NCI-H1930 (cell line): Measurements from ENCODE around the gene MAP1LC3A.

Source experiments
- DNase-seq, 2 experiments: peaks; one replicate each; lab custom pipeline; 2025; lab: John Stamatoyannopoulos, UW

The MAP1LC3A gene

DNA sequence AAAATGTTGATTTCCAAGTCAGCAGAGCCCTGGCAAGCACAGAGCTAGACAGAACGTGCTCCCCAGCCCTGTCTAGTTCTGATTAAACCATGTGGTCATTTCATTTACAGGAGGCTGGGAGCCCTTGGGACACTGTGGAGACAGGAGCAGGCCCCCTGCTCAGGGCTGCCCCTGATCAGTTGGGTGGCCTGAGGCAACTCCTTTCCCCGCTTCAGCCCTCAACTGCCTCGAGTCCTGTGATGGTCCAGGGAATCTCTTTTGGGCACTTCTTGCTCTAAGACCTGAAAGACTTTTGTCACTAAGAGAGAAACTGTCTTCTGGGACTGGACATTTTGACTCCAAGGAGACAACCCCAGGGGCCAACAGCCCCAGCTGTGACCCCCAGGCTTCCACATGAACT, 28.8 kb upstream of the MAP1LC3A start:
- DNase-seq = no peak

DNA sequence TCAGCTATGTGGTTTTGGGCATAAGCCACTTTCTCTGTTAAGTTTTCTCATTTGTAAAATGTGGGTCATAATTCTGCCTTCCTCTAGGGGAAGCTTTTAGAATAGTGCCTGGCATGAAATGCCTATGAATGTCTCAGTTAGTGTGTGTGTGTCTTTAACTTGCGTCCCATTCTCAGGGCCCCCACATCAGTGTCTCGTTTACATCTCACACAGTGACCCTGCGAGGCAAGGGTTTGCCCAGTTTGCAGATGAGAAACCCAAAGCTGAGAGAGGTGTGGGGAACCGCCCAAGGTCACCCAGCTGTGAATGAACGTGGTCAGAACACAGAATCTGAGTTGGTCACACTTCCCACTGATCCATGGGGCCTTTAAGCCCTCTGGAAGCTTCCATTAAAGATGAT, 28.2 kb upstream of the MAP1LC3A start:
- no peak for DNase-seq

DNA sequence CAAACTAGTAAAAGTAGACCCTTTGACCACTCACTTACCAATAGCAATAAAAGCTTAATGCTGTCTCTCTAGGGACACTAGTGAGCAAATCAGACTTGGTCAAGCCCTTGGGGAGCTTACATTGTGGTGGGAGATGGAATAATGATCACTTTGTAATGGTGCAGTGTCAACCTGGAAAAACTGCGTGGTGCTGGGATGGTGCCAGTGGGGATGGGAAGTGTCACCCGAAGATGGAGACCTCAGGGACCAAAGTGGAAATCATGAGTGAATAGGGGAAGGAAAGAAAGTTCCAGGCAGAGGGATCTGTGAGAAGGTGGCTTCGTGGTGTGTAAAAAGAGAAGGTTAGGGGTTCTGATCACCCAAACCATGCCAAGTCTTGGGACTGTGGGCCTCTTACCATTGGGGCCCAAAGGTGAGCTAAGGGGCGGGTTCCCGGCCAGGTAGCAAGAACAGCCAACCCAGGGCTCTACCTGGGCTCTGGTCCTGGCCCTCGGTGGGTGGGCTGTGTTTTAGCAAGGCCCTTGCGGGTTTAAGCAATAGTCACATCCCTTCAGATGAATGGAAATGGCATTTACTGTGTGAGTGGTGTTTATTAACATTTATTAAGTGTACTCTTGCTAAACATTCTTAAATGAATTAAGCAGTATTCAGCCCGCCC, 26.8 kb upstream of the MAP1LC3A start:
- DNase-seq = no peak

DNA sequence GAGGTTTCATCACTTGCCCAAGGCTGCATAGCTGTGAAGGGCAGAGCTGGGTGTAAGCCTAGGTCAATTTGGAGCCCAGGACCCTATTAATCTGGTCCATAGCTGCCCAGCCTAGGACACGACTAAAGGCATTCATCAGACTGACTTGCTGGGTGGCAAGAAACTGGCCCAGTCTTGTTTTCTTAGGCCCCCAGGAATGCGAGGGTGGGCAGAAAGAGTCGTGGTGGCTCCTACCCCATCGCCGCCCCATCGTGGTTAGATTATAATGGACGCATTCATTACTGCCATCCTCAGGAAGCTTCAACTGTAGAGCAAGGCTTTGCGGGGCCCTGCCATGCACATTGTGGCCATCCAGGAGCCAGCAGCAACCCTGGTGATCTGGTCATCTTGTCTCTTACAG, 26.2 kb upstream of the MAP1LC3A start:
- DNase-seq = no peak

DNA sequence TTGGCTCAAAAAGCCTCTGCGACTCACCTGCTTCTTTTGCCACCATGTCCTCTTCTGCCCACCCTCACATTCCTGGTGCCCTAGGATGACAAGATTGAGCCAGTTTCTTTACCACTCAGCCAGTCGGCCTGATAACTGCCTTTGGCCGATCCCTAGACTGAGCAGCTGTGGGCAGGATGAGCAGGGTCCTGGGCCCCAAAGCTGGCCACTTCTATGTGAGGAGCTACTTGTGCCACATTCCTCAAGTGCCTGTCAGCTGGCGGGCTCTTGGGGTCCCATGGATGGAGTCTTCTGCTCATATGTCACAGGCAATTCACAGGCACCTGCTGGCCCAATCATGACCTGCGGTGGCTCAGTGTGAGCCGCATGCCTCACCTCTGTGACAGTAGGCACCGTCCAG, 25.8 kb upstream of the MAP1LC3A start:
- DNase-seq = no peak

DNA sequence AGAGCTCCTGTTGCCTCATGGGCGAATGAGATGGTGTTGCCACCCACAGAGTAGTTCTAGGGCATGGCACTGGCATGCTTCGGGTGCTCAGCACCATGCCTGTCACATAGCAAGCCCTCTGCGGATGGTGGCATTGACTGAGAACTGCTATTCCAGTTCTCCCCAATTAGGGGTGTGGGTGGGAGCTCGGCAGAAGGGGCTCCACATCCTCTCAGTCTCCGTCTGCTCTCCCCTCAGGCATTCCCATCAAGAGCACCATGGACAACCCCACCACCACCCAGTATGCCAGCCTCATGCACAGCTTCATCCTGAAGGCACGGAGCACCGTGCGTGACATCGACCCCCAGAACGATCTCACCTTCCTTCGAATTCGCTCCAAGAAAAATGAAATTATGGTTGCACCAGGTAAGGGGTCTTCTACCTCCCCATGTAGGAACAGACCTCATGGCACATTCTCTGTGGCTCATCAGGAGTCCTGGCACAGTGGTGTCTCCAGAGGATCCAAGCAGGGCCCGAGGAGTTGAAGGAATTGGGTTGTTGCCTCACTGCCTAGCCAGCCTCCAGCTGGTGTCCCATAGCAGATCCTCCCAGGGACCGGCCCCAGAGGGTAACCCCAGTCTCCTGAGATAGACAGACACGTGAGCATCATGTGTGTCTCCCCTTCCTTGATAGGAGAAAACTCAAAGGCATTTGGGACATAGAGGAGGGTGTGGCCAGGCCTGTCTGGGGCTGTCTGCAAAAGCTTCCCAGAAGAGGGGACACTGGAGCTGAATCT, 23.9 kb upstream of the MAP1LC3A start:
- DNase-seq = no peak

DNA sequence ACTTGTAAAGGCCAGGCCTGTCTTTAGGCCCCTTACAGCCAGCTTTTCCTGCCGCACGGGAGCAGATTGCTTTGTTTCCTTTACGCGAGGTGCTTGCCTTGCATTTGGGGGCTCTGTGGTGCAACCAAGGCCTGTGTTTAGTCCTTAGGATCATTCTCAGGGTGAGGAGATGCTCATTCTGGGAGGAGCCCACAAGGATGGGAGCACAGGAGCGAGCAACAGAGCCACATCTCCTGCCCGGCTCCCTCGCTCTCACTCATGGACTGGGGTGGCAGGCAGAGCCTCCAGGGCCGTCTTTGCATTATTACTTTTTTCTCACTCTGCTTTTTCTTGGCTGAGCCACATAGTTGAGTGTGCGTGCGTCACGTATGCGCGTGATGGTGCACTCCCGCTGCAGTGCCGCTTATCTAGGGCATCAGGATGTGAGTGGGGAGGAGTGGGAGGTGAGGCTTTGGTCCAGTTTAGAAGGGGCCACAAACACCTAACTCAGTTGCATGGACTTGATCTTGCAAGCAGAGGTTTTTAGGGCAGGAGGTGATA, 23.1 kb upstream of the MAP1LC3A start:
- DNase-seq = no peak

DNA sequence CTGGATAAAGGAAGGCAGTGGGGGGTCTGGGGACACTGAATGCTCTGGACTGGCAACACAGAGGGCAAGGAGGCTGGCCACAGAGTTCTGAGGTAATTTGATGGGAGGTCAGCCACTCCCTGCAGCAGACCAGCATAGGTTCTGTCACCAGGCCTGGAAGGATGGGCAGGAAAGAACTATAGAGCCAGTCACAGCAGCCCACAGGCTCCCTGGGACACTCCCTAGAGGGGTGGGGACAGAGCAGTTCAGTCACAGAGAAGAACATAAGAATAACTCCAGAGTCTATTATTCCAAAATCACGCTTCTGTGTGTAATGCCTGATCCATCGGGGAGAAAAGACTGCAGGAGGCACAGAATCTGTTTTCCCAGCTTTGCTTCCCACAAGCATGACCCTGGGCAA, 22.7 kb upstream of the MAP1LC3A start:
- no peak for DNase-seq

DNA sequence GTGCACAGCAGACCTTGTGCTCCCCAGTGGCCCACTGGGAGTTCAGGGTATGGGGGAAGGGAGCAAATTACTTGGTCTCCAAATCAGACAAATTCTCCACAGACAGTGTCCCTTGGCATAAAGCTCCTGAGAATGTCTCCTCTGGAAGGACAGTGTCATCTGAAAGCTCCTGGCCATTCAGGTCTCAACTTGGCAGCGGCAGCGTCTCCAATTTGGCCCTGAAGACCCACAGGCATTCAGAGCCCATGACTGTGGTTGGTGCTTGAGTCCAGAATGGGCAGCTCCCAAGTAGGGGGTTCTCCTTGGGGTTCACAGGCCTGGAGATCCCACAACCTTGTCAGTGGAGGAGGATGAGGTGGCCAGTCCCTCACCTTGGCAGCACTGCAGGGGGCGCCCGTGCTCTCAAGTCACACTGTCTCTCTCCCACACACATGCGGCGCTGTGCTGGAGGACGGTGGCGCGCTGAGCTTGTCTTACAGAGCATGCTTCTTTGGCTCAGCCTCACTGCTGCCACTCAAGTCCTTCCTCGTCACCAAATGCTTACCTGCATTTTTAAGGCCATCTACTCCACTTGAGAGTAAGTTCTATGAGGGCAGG, 21.6 kb upstream of the MAP1LC3A start:
- DNase-seq = peak in 1 of 2 experiments; percentile 26

DNA sequence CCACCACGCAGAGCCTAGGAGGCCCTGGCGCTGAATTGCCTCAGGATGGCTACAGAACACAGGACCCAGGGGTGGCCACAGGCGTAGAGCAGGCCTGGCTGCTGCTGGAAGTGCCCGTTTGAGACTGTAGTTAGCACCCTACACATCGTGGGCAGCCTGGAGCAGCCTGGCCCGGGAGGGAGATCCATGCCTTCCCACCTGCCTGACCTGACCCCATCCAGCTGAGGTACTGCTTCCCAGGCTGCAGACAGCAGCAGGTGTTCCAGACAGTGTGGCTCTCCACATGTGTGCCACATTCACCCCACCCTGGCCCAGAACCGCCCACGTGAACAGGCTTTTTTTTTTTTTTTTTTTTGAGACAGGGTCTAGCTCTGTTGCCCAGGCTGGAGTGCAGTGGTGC, 20.9 kb upstream of the MAP1LC3A start:
- no peak for DNase-seq

DNA sequence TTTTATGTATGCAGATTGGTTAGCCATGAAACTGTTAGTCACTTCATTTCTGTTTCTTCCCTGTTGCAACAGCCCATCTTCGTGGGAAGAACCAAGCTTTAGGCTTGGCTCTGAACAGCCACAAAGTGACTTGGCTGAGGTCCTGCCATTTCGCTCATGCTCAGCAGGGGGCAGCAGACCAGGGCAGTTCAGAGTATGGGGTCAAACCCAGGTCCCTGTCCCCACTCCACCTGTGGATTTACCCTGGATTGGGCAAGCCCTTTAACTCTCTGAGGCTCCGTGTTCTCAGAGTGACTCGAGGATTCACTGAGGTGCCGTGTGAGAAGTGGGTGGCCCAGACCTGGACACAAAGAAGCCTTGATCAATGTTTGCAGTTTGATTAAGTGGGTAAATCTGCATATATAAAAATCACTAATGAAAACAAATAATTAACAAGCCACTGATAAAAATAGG, 19.8 kb upstream of the MAP1LC3A start:
- DNase-seq = peak in 1 of 2 experiments; percentile 26

DNA sequence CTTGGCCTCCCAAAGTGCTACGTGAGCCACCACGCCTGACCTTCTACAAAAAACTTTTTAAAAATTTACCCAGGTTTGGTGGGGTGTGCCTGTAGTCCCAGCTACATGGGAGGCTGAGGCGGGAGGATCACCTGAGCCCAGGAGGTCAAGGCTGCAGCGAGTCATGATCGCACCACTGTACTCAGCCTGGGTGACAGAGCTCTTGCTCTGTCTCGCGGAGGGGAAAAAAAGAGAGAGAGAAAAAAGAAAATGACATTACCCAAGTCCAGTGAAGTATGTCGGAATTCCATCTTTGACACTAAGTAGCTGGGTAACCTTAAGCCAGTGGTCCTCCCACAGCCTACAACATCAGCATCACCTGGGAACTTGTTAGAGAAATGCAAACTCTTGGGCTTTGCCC, 18.8 kb upstream of the MAP1LC3A start:
- no peak for DNase-seq

DNA sequence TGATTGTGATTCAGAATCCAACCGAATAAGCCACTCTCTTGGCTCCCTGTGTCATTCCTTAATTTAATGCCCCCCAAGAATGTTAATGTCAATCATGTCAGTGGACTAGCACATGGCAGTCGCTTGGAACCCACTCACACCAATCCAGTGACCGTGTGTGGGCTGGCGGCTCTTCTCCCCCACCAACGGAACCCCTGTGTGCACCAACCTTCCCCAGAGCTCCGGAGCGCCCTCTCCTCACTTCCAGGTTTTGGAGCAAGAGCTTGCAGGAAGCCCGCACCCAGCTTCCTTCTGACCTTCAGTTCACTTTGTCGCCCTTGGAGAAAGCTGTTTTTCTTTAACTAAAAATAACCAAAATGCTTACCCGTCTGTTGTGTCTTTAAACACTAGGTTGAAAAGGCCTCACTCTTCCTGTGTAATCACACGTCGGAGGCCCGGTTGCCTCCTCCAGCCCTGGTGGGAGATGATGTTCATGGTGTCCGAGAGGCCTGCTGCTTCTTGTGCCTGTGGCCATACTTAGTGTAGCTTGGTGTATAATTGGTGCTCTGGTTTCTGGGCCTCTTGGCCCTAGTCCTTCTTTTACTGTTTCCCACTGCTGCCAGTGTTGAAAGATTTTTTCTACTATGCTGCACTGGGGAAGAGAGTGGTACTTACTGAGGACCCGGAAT, 17.8 kb upstream of the MAP1LC3A start:
- no peak for DNase-seq

DNA sequence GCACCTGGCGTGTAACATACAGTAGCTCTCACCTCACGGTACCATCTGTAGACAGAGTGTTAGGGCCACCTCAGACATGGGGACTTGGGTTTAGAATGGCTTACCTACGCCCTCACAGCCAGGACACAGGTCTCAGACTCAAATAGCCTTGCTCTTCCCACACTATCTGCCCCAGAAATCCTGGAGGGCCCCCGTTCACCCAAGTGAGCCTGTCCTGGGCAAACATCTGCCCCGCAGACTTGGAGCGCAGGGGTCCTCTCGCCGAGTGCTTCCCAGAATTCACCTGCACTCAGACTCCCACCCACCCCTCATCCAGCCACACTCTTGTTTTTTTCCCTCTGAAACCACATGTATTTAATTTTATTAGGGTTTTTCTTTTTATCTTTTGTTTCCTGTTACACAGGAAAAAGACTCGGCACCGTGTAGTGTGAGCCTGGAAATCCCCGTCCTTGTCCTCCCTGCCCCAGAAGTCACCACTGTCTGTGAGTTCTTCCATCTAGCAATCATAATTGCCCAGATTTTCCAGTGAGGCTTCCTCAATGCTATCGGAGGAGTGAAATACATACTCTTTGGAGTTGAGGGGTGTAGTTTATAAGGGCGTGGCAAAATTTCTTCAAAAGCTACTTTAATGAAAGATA, 17.1 kb upstream of the MAP1LC3A start:
- DNase-seq = no peak

DNA sequence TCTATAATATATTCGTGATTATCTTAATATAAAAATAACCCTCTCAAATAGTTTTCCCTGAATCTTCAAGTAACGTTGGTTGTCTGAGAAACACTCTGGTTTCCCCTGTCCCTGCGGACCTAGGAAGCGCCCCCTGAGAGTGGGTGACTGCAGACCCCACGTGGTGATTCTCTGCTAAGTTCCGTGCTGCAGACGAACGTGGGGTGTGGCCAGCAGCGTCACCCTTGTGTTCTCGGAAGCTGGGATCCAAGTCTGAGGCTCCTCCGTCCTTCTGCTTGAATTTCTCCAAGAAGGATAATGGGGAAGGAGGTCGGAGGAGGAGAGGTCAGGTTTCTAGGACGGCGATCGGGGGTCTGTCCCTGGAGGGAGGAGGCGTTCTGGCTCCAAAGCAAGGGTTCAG, 16.6 kb upstream of the MAP1LC3A start:
- DNase-seq = no peak

DNA sequence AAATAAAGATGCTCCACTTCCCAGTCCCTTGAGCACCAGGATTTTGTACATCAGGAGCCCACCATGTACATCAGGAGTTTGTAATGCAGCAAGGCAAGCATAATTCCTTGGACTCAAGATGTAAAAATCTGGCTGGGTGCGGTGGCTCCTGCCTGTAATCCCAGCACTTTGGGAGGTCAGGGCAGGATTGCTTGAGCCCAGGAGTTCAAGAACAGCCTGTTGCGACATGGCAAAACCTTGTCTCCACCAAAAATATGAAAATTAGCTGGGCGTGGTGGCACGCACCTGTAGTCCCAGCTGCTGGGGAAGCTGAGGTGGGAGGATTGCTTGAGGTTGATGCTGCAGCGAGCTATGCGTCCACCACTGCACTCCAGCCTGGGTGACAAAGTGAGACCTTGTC, 16.1 kb upstream of the MAP1LC3A start:
- no peak for DNase-seq

DNA sequence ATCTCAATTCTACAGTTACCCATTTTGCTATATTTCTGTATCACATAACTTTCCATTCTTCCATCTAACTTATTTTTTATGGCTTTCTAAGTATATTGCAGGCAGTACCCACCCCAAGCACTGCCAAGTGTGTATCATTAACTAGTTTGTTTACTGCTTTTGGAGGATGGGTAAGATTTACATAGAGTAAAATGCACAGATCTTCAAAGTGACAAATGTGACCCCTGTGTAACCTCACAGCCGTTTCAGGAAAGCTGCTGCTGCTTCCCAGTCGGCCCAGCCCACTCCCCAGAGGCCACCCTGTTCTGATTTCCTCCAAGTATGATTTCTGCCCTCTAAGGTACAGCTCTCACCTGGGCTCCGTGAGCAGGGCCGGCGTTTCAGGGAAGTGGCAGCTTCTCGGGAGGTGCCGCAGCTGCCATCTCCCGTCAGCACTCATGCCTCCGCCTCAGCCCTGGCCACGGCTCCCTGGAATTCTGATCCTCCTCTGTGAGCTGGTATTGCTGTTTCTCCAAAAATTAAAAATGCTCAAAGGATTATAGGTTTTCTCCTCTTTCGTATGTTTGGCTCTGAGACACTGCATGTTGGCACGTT, 15.0 kb upstream of the MAP1LC3A start:
- no peak for DNase-seq

DNA sequence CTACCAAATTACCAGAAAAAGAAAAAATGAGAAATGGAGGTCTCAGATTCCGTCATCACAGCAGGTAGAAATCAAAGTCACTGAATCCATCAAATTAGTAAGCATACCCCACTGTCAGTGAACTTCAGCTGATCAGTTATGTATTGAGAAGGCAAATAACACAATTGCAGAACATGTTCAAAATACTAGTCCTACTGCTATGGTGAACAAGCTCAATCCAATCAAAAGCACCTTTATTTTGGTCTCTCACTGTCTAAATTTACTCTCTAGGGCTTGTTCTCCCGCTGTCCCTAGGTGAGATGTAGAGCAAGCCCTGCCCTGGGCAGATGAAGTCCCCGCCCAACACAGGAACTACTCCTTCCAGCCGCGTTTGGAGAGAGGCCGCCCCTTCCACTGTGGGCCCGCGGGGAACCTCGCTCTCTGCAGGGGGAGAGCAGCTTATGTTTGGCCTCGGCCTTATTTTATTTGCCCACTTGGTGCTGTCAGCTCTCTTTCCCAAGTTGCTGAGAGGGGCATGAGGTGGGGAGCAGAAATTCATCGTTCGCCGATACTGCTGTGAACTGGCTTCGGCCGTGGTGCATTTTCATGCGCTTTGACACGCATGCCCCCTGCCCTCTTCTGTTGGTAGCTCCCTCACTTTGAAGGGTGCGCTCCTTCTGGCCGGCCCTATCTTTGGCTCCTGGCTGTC, 14.3 kb upstream of the MAP1LC3A start:
- no peak for DNase-seq

DNA sequence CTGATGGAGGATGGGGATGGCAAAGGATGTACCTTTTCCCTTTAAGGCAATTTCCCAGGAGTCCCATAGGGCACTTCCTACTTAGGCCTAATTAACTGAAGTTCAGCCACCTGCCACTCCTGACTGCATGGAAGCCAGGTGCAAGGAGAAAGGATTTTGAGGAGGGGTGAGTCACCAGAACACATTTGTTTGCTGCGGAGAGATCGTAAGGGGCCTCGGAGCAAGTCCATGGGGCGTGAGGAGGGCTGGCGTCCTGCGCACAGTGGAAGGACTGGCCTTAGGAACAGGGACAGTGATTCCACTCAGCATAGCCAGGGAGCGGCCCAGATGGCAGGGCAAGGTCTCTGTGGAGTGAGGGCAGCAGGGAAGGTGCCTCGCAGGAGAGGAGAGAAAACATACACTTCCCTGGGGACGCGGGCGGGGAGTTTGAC, 11.8 kb upstream of the MAP1LC3A start:
- DNase-seq = peak in 1 of 2 experiments; percentile 15

DNA sequence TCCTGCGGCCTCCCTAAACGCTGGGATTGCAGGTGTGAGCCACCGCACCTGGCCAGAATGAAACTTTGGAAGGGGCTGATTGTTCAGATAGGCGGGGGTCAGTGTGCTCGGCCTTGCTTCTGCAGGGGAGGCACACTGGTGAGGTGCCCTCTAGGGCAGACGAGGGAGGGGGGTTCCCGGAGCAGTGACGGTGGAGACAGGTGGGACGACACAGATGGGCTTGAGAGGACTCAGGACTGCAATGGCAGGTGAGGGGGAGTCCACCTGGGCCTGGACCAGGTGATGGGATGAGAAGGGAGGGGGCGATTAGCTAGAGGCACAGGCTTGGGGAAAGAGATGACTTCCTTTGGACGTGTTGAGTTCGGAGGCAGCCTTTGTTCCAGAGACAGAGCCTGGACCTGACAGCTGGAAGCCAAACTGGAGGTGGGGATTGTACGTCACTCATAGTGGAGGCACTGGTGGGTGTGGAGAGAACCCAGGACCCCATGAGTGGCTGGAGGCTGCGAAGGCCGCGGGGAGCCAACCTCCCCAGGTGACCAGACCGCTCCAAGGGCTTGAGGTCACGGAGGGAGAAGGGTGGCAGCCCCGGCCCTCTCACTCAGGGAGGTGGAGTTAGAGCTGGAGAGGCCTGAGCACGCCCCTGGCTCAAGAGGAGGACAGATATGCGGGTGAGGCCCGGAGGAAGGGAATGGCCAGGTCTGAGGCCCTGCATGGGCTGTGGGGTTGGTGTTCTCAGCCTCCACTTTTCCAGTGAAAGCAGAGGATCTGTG, 10.5 kb upstream of the MAP1LC3A start:
- no peak for DNase-seq
